ENCODE results near the gene PPP1R26. TPM values are rescaled to one million over a fixed set of nuclear protein-coding genes. Genes with fewer than 3 reads are reported as not detected.

The PPP1R26 gene
- polyA plus RNA-seq, 1 donor from 2014 or later = 20.1 TPM

- Histone ChIP-seq H3K9me2 (ENCODE audit: insufficient read depth, low read length) (no peaks in the 10 kb centered on the region), H3K27ac (ENCODE audit: low read length) (no peak overlapping the region), H3K79me2 (replicated peaks; ENCODE audit: insufficient read depth, low read length) (no peaks in the 10 kb centered on the region), H3K4me2 (ENCODE audit: low read length) (no peak overlapping the region), H2AFZ (ENCODE audit: low read depth, low read length) (no peak overlapping the region), H4K20me1 (ENCODE audit: insufficient read depth) (no peaks in the 10 kb centered on the region), H3K27me3 (ENCODE audit: insufficient read depth, low read depth, low read length) (no peaks in the 10 kb centered on the region), H3K9me3 (ENCODE audit: low read length) (no peaks in the 10 kb centered on the region), H3K9ac (ENCODE audit: low read length) (no peak overlapping the region), H3F3A (ENCODE audit: insufficient read depth, low read length, poor library complexity, severe bottlenecking) (no peaks in the 10 kb centered on the region), H3K36me3 (ENCODE audit: insufficient read depth, low read length) (no peaks in the 10 kb centered on the region), H3K4me3 (ENCODE audit: low read length) (no peak overlapping the region)
- TF ChIP-seq REST (IDR thresholded peaks at IDR 0.05; ENCODE audit: borderline replicate concordance) (no peak), POLR2AphosphoS5 (IDR thresholded peaks at IDR 0.05) (no peak), CTCF (IDR thresholded peaks at IDR 0.05; ENCODE audit: poor library complexity, severe bottlenecking) (no peak), EP300 (conservative IDR thresholded peaks at IDR 0.05; ENCODE audit: poor library complexity, severe bottlenecking) (no peak), SMC3 (conservative IDR thresholded peaks at IDR 0.05; ENCODE audit: poor library complexity) (no peak), RAD21 (conservative IDR thresholded peaks at IDR 0.05) (no peak), EZH2 (IDR thresholded peaks at IDR 0.05; ENCODE audit: borderline replicate concordance, insufficient read depth, low read length, poor library complexity, severe bottlenecking) (no peak), MXI1 (conservative IDR thresholded peaks at IDR 0.05; ENCODE audit: poor library complexity, severe bottlenecking) (no peak), TAF1 (IDR thresholded peaks at IDR 0.05; ENCODE audit: low read depth) (no peak)
Measured at GRCh38 chr9:135486267-135487065, 6.9 kb downstream of the PPP1R26 start.

- Histone ChIP-seq H3K27ac (ENCODE audit: low read length) (no peak overlapping the region), H3K36me3 (ENCODE audit: insufficient read depth, low read length) (no peaks in the 10 kb centered on the region), H3K9me2 (ENCODE audit: insufficient read depth, low read length) (no peaks in the 10 kb centered on the region), H3K4me3 (ENCODE audit: low read length) (no peak overlapping the region), H3F3A (ENCODE audit: insufficient read depth, low read length, poor library complexity, severe bottlenecking) (no peaks in the 10 kb centered on the region), H3K79me2 (replicated peaks; ENCODE audit: insufficient read depth, low read length) (no peaks in the 10 kb centered on the region), H3K9ac (ENCODE audit: low read length) (no peak overlapping the region), H4K20me1 (ENCODE audit: insufficient read depth) (no peaks in the 10 kb centered on the region), H2AFZ (ENCODE audit: low read depth, low read length) (no peak overlapping the region), H3K9me3 (ENCODE audit: low read length) (no peaks in the 10 kb centered on the region), H3K4me2 (ENCODE audit: low read length) (no peak overlapping the region), H3K27me3 (ENCODE audit: insufficient read depth, low read depth, low read length) (no peaks in the 10 kb centered on the region)
- no peak for TF ChIP-seq RAD21 (conservative IDR thresholded peaks at IDR 0.05)
- TF ChIP-seq SMC3 (conservative IDR thresholded peaks at IDR 0.05; ENCODE audit: poor library complexity) = no peak
- no peak for TF ChIP-seq REST (IDR thresholded peaks at IDR 0.05; ENCODE audit: borderline replicate concordance)
- no peak for TF ChIP-seq TAF1 (IDR thresholded peaks at IDR 0.05; ENCODE audit: low read depth)
- TF ChIP-seq EZH2 (IDR thresholded peaks at IDR 0.05; ENCODE audit: borderline replicate concordance, insufficient read depth, low read length, poor library complexity, severe bottlenecking) = no peak
- TF ChIP-seq MXI1 (conservative IDR thresholded peaks at IDR 0.05; ENCODE audit: poor library complexity, severe bottlenecking) = no peak
- no peak for TF ChIP-seq CTCF (IDR thresholded peaks at IDR 0.05; ENCODE audit: poor library complexity, severe bottlenecking)
- no peak for TF ChIP-seq POLR2AphosphoS5 (IDR thresholded peaks at IDR 0.05)
- no peak for TF ChIP-seq EP300 (conservative IDR thresholded peaks at IDR 0.05; ENCODE audit: poor library complexity, severe bottlenecking)
Measured at GRCh38 chr9:135487281-135488012, 7.9 kb downstream of the PPP1R26 start.
